Hair follicular keratinocyte (primary cell): ENCODE measurements around the gene TAF9B. TPM values are rescaled to one million over a fixed set of nuclear protein-coding genes. Genes with fewer than 3 reads are reported as not detected.

Experiments
- total RNA-seq: library from RNA; depleted of rRNA; stranded (reverse); fragments of >200 nt; gene quantifications from 2 replicates; pipeline ENCODE4 v1.2.3, GENCODE V29; 2015

The TAF9B gene
- 14.4 and 16.2 TPM in 2 replicates for total RNA-seq

GRCh38 chrX:78139160-78140123, at the start of gene TAF9B:
TSS of gene TAF9B (minus strand) at chrX:78139650. CDS start at chrX:78139611, 39 bp downstream.

GRCh38 chrX:78103623-78104446, 35.6 kb downstream of the TAF9B start, which contains the start of gene PGK1:
TSS of gene PGK1 (plus strand) at chrX:78104248. CDS start at chrX:78104341, 93 bp downstream.

Other genes with a start within 250 kb of the TAF9B start
- gene MAGT1, start 244.2 kb downstream of the TAF9B start, total RNA-seq = 40.0 and 66.0 TPM in 2 replicates
- 364 and 447 TPM in 2 replicates for gene COX7B, start 240.2 kb downstream of the TAF9B start, total RNA-seq
- 2.3 and 2.6 TPM in 2 replicates for gene ATP7A, start 229.0 kb downstream of the TAF9B start, total RNA-seq
- not detected in 2 replicates for gene PGAM4, start 170.0 kb downstream of the TAF9B start, total RNA-seq
- gene PGK1, start 35.4 kb downstream of the TAF9B start, total RNA-seq = 217 and 317 TPM in 2 replicates
- gene CYSLTR1, start 188.0 kb upstream of the TAF9B start, total RNA-seq = not detected in 2 replicates